GM12874 (cell line): ENCODE measurements around the gene FBN3.

Experiments used
- TF ChIP-seq, protein P1 (sequence below): IDR thresholded peaks from 2 replicates; pipeline ENCODE4 v1.5.1; 2011; ENCODE audit warnings: low read depth, mild to moderate bottlenecking, control low read depth, low read length, moderate library complexity; ENCODE audit not compliant: insufficient read depth

The FBN3 gene

DNA sequence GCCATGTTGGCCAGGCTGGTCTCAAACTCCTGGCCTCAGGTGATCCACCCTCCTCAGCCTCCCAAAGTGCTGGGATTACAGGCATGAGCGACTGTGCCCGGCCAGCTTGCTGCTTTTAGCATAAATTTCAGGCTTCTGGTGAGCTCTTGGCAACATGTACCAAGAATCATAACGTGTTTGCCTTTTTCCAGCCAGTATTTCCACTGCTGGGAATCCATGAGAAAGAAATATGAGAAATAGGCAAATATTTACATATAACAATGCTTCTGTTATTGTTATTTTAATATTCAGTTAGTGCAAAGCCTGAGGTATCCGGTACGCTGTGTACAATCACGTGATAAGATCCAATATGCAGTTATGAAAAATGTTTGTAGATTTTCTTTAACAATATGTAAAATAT is 30.6 kb upstream of the FBN3 start:
- TF ChIP-seq, protein P1, sequence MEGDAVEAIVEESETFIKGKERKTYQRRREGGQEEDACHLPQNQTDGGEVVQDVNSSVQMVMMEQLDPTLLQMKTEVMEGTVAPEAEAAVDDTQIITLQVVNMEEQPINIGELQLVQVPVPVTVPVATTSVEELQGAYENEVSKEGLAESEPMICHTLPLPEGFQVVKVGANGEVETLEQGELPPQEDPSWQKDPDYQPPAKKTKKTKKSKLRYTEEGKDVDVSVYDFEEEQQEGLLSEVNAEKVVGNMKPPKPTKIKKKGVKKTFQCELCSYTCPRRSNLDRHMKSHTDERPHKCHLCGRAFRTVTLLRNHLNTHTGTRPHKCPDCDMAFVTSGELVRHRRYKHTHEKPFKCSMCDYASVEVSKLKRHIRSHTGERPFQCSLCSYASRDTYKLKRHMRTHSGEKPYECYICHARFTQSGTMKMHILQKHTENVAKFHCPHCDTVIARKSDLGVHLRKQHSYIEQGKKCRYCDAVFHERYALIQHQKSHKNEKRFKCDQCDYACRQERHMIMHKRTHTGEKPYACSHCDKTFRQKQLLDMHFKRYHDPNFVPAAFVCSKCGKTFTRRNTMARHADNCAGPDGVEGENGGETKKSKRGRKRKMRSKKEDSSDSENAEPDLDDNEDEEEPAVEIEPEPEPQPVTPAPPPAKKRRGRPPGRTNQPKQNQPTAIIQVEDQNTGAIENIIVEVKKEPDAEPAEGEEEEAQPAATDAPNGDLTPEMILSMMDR, result no peak

DNA sequence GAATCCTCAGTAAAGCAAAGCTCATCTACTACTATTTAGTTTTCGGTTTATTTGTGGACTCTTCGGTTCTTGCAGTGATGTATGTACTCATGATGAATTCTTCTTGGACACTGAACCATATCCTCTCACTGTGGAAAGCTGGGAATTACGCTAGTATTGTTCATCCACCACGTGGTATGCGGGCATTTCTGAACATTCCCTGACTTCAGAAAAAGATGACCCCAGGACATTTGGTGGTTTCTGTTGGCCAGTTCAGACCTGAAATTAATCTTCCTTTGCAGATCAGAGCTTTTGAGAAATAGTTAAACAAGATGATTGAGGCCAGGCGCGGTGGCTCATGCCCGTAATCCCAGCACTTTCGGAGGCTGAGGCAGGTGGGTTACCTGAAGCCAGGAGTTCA is 25.3 kb upstream of the FBN3 start:
- TF ChIP-seq, protein P1, result no peak

DNA sequence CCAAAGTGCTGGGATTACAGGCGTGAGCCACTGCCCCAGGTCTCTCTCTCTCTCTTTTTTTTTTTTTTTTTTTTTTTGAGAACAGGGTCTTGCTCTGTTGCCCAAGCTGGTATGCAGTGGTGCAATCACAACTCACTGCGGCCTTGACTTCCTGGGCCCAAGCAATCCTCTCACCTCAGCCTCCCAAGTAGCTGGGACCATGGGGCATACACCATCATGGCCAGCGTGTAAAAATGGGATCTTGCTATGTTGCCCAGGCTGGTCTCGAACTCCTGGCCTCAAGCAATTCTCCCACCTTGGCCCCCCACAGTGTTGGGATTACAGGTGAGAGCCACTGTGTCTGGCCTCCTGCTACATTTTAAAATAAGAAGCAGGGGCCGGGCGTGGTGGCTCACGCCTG is 19.1 kb upstream of the FBN3 start:
- TF ChIP-seq, protein P1, result no peak

DNA sequence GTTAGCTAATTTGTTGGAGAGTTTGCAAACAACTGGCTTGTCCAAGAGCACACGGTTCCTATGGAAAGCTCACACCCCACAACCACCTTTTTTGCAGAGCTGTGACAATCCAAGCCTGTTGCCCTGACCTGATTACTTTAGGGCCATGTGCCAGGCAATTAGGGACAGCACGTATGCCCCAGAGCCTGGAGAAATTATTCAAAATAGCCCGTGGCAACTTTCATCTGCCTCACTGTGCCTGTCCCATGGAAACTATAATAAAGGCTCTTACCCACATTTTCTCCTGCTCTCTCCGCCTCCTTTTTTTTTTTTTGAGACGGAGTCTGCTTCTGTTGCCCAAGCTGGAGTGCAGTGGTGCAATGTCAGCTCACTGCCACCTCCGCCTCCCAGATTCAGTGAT is 18.6 kb upstream of the FBN3 start:
- TF ChIP-seq, protein P1, result no peak

DNA sequence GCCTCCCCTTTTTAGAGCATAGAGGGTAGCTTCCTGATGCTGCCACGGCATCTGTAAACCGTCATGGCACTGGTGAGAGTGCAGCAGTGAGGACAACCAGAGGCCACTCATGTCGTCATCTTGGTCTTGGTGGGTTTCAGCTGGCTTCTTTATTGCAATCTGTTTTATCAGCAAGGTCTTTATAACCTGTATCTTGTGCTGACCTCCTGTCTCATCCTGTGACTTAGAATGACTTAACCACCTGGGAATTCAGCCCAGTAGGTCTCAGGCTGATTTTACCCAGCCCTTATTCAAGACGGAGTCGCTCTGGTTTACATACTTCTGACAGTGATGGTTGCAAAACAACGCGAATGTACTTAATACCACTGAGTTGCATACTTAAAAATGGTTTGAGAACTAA is 14.4 kb upstream of the FBN3 start:
- TF ChIP-seq, protein P1, result no peak

DNA sequence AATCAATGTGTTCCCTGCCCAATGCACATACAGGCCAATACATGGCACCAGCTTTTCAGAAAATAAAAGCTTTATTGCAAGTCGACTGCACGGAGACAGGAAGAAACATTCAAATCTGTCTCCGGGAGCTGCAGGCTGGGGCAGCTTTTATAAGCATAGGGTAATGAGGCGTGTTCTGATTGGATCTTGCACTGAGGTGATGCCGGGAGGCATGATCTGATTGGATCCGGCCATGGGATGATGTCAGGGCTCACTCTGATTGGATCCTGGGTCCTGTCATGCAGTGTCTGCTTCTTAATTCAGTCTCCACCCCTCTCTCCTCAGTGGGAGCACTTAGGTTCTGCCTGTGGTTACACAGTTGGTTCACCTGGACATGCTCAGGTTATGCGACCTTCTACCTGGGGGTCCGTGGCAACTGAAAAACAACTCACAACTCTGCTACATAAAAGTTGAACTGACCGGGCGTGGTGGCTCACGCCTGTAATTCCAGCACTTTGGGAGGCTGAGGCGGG is 11.8 kb upstream of the FBN3 start:
- TF ChIP-seq, protein P1, result no peak

DNA sequence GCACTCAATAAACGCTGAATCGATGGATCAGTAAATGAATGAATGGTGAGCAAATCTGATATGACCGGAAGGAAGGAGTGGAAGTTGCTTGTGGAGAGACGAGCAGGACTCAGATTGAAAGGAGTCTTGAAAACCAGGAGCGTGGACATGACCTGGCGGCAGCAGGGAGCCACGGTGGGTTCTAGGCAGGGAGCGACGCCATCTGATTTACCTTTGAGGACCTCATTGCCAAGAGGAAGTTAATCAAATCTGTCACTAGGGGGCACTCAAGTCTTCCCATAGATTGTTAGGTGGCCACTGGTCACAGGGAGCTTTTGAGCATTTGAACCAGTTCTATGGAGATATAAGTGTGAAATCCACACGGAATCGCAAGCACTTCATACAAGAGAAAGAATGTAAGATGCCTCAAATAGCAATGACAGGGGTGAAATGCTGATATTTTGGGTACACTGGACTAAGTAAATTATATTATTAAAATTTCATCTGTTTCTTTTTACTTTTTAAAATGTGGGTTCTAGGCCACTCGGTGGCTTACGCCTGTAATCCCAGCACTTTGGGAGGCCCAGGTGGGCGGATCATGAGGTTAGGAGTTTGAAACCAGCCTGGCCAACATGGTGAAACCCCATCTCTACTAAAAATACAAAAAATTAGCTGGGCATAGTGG is 9.2 kb upstream of the FBN3 start:
- TF ChIP-seq, protein P1, result peak; percentile 56; the same call in 1 of the 2 replicates
